Panc1 (cell line): Measurements from ENCODE around the gene PCGF5.
"Not testable (repeated sequence)": the region's sequence is repeated elsewhere in the genome, so short reads cannot be mapped to it uniquely, and the experiment has no call there.

Experiments
- CTCF ChIP-seq: fragments of 450-650 bp; IDR thresholded peaks from 2 replicates; pipeline ENCODE4 v1.5.1; 2017; ENCODE audit warnings: mild to moderate bottlenecking
- POLR2AphosphoS5 ChIP-seq: IDR thresholded peaks from 2 replicates; pipeline ENCODE4 v1.6.1; 2012; ENCODE audit warnings: mild to moderate bottlenecking, low read depth, low read length, moderate library complexity
- REST ChIP-seq, 2 experiments: IDR thresholded peaks; 2 replicates each; pipeline ENCODE4 v1.6.1; 2011 to 2012; ENCODE audit warnings: low read depth in 2 of 2, control low read depth in 1 of 2, low read length in 1 of 2, mild to moderate bottlenecking in 1 of 2, moderate library complexity in 1 of 2; ENCODE audit not compliant: insufficient read depth in 1 of 2

- TF ChIP-seq CTCF; POLR2AphosphoS5; REST (IDR thresholded peaks at IDR 0.05; ENCODE audit: insufficient read depth in 1 of 2, low read depth in 2 of 2, low read length in 1 of 2): not testable (repeated sequence)
These were observed 85.5 kb downstream of the PCGF5 start for GRCh38 chr10:91305979-91306378.
